Embryonic facial prominence (tissue), 1 donor: ENCODE results near the gene FAM53A.
"Not testable (repeated sequence)": the region's sequence is repeated elsewhere in the genome, so short reads cannot be mapped to it uniquely, and the experiment has no call there.

Experiments used
- DNase-seq: peaks from one replicate; pipeline ENCODE4 v3.0.0-alpha.2; 2016; ENCODE audit errors: extremely low spot score

Gene FAM53A

DNA sequence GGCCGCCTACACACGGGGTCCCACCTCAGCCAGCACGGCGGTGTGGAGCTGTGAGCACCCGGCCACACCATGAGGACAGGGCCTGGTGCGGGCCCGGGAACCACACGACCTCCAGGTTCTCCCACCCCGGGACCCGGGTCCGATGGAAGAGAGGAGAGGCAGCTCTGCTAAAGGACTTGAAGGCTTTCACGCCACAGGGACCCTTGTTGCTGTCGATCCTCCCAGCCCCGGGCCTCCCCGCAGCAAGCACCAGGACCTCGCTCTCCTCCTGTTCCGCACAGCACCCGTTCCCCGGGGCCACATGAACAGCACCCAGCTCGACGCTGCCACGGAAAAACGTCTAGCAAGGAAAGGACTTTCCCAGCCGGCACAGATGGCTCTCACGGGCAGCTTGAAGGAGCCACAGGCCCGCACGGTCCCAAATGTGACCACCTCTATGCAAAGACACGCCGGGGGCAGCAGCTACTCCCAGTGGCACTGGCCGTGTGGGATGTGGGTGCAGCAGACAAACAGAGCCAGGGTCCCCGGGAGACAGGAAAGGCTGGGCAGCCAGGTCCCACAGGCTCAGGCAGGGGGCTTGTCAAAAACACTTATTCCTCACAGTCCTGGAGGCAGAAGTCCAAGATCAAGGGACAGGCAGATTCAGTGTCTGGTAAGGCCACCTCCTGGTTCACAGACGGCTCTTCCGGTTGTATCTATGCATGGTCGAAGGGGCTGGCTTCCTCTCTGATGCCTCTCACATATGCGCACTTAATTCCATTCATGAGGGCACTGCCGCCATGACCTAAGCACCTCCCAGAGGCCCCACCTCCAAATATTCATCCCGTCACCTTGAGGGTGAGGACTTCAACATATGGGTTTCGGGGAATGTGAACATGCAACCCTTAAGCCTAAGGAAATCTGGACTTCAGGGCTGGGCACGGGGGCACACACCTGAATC, 24.7 kb downstream of the FAM53A start:
- DNase-seq = no peak

DNA sequence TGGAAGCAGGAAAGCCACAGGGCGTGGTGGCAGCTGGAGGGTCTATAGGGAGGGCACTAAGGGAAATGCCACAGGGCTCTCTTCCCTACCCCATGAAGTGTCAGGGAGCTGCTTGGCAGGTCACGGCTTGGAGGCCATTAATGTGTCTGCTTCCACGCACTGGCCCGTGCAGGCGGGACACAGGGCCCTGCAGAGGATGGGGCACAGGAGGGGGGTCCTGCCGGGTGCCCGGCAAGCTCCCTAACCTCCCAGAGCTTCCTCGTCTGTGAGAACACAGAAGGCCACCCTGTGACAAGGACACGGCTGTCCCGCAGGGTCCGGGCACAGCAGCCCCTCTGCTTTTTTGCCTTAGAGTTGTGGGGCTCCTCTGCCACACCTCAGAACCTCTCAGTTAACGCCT, 25.5 kb downstream of the FAM53A start:
- no peak for DNase-seq

DNA sequence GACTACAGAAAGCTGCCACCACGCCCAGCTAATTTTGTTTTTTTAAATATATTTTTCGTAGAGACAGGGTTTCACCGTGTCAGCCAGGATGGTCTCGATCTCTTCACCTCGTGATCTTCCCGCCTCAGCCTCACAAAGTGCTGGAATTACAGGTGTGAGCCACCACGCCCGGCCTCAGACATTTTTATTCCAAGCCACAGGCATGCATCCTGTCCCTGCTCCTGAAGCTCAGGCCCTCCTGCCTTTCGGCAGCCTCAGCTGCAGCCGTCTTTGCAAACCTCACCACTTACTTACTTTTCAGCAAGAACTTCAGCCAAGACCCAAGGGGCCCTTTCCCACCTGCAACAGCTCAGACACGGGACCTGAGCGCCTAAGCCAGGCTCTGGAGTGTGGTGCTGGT, 26.0 kb downstream of the FAM53A start:
- DNase-seq = no peak

DNA sequence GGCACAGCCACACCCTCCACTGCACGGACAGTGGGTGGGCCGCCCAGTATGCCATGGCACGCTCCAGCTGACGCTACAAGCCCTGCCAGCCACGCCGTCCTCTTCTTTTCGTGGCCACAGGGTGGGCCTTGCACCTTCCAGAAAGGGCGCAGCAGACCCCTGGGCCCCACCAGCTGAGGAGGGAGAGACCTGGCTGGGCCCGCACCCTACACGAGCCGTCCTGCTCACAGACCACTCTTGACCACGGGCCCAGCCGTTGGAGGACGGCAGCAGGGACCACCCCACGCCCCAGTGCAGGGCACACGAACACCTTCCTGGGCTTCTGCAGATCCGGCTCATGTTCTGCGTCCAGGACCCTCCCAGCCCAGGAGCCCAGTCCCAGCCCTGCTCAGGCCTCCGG, 27.1 kb downstream of the FAM53A start:
- DNase-seq = no peak

DNA sequence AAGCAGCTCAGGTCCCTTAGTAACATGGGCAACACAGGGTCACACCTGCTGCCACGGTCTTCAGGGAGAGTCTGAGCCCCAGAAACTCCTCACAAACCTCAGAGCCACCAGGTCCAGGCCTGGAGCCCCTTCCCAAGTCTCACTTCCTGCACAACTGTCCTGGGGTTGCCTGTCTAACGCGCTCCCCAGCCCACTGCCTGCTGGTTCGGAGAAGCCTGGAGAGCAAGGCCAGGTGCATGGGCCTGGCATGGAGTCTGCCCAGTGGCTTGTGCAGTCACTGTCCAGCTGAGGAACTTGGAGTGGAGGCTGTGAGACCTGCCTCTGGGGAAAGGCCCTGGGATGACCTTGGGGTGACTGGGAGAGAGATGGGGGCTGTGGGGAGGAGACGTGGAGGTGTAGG, 28.0 kb downstream of the FAM53A start:
- no peak for DNase-seq

DNA sequence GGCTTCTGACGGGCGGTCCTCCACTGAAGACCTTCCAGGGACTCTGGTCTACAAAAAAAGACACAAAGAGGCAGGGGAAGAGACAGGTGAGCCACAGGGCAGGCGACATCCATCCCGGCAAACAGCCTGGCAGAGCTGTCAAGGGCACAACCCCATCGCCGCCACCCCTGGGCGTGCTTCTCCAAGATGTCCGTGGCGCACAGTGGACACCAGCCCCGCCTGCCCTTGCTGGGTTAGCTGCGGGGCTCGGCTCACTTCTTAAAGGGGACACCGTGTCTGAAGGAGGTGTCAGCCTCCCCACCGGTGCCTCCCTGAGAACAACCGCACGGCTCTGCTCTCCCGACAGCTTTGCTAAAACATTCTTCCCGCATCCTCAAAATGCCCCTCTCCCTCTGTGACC, 28.4 kb downstream of the FAM53A start:
- no peak for DNase-seq

DNA sequence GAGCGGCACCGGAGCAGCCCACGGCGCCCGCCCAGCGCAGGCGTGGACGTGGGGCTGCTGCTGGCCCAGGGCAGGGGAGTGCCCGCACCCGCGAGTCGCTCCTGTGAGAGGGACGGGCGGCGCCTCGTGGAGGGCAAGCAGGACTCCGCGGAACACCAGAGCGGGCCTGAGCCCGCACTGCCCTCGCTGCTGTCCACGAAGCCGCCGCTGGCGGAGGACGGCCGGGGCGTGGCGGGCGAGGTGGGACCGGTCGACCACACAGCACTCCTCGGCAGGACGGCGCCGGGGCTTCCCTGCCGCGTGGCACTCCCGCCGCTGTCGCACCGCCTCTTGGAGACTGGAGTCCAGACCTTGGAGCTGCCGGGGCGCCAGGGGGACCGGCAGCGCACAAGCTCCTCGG, 29.0 kb downstream of the FAM53A start:
- no peak for DNase-seq

DNA sequence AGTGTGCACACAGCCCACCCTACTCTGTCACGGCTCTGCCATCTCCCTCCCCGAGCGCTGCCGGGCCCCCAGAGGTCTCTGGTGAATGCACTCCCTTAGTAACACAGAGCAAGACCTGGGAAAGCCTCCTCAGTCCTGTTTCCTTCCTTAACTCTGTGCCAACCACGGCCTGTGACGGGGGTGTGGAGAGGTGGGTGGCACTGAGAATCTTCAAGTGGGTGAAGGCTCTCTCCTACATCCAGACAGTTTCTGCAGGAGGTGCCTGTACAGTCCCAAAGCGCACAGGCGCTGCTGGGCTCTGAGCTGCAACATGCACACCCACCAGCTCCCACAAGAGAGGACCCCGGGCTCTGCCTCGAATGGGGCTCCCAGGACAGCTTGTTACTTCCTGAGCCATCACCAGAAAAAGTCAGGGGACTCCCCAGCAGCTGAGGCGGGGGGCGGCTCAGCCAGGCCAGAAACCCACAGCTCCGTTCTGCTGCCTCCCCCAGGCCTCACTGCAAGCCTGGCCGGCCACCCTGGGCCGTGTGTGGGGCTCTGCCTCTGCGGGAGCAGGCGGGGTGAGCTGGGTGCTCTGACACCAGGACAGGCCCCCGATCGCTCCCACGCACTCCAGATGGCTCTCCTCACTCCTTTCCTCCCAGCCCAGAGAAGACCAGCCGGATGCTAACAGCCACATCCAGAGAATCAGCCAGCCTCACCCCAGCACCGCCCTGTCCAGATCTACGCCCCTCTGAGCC, 29.7 kb downstream of the FAM53A start:
- no peak for DNase-seq

DNA sequence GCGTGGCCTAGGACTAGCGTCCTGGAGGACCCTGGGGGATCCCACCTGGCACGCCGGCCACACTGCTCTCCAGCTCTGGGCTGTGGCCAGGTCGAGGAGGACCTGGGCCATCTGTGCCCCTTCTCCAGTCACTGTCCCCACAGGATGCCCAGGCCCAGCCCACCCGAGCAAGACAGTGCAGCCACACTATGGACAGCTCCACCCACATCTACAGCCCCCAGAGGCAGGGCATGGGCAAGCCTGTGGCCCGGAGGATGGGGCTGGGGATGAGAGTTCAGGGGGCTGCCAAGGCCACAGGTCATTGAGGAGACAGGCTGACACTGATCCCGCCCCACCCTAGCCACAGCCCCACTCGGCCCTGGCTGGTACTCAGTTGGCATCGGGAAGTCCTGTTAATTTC, 30.3 kb downstream of the FAM53A start:
- no peak for DNase-seq

DNA sequence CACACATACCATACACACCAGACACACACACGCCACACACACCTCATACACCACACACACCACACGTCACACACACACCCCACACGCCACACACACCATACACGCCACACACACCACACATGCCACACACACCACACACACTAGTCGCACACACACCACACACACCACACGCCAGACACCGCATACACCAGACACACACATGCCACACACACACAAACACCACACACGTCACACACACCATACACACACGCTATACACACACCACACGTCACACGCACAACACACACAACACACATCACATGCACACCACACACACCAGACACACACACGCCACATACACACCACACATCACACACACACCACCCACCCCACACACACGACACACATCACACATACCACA, 32.0 kb downstream of the FAM53A start:
- DNase-seq = no peak

DNA sequence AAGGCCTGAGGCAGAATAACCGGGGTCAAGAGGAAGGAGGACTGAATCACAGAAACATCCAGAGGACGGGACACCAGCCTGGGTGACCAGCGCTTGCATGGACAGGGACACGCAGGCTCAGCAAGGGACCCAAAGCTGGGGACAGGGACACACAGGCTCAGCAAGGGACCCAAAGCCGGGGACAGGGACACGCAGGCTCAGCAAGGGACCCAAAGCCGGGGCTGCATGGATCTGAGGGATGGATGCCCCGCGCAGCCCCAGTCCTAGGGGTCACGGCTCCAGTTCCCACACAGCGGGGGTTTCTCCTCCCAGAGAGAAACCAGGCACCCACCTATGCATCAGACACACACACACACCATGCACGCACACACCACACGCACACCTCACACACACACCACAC, 32.5 kb downstream of the FAM53A start:
- no peak for DNase-seq

DNA sequence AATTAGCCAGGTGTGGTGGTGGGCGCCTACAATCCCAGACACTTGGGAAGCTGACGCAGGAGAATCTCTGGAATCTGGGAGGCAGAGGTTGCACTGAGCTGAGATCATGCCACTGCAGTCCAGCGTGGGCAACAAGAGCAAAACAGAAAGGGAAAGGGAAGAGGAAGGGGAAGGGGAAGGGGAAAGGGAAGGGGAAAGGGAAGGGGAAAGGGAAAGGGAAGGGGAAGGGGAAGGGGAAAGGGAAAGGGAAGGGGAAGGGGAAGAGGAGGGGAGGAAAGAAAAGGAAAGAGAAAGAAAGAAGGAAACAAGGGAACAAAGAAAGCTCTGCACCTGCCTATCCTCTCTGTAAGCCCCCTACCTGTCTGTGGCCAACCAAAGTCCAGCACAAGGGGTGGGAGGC, 35.2 kb downstream of the FAM53A start:
- DNase-seq = no peak

DNA sequence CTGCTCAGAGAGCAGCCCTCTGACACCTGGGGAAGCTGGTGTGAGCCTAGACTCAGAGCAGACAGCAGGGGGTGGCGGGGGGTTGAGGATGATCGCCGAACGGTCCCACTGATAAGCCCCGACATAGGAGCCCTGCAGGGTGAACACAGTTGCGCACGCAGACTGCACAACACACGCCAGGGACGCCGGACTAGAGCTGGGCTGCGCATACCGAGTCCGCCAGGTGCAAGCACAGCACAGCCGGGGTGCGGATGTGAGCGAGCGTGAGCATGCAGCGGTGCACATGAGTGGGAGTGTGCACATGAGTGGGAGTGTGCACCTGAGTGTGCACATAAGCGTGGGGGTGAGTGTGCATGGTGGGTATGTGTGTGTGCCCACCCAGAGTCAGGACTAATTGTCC, 36.7 kb downstream of the FAM53A start:
- no peak for DNase-seq

DNA sequence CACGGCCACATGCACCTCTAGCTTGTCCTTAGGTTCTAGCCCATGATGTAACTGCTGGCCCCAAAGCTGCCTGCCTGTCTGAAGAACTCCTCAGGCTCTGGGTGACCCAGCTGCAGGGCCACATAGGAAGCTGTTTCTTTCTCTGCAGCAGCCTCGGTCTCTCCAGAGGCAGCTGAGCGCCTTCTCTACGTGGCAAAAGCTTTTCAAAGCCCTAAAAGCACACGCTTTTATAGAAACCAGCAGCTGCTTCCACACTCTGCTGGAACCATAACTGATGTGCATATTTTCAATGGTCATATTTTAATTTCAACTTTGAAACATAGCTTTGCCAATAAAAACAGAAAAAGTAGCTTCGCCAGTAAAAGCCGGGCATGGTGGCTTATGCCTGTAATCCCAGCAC, 37.4 kb downstream of the FAM53A start:
- DNase-seq = no peak

DNA sequence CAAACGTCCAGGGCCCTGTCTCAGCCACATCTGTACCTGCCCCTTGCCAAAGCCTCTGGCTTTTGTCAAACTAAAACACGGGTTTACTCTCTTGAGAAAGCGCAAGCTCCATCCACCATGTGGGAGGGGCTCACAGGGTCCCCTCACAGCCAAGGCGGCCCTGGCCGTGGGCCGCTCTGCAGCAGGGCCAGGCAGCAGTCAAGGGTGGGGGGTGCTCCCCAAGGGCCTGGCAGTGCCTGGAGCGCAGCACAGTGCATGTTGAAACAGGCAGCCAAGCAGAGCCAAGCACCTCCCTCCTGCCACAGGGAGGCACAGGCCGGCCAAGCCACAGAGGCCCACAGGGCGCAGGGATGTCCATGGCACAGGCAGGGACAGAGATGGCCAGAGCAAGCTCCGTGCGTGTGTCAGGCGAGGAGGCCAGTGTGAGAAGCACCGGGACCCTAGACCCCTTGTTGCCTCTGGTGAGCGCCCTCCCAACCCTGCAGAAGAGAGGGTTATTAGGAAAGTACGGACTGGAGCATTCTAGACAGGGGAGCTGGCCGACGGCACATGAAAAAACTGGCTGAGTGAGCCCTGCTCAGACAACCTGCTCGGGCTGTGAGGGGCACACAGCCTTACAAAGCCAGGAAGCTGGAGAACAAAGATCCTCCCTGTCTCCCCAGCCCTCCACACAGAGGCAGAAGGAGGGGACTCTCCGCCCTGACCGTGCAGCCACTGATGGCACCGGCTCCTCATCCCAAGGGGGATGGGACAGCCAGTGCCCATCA, 39.0 kb downstream of the FAM53A start:
- no peak for DNase-seq

DNA sequence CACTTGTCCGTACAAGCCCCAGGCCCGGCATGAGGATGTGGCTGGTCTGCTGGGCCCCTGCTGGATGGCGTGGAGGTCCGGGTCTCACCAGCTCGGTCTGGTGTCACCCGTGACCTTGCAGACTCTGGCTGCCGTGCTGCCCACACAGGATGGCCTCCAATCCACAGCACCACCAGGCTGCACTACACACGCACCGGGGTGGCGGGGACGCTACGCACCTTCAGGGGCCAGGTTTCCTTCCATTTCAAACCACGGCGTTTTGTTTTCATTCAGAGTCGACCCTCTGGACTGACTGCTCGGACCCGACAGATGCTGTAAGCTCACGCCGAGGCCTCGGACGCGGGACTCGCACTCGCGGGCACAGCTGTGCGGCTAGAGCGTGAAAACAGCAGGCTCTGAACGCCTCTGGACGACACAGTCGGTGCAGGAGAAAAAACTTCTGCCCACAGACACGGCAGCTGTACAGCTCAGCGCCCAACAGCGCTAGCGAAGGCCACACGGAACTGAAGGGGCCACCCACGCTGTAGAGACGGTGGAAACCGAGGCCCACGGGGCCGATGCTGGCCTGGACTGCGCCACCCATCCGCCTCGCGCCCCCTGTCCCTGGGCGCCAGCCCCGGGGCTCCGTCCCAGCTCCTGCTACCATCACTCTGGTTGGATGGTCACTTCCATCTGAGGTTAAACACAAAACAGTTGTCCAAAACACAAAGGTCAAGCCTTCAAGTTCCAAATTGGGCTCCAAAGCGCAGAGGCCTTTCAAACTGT, 40.0 kb downstream of the FAM53A start:
- no peak for DNase-seq

DNA sequence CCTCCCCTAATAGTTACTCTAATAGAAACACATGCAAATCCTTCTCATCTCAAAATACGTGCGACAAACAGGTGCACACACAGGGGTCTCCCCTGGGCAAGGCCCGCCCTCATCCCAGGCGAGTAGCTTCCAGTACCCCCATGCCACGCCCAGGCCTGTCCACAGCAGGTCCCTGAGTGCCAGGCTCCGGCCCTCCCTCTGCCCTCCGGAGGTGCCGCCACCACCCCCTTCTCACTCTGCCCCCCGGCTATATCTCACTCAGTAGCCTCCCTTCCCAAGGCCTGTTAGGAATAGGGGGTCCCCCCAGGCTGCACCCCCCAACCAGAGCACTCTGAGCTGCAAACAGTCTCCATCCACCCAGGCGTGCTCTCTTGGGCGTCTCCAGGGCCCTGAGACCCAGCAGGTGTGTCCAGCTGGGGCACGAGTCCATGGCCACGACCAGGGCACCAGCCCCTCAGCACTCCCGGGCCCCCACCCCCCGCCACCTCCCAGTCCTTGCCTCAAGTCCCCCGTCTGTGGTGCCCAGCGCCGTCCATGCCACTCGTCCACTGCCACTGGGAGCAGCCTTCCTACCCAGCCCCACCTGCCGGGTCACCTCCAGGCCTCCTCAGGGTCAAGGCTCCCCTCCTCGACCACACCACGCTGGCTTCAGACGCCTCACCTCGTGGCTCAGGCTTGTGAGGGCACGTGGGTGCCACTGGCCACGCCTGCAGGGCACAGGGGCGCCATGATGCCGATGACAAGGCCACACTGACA, 41.7 kb downstream of the FAM53A start:
- no peak for DNase-seq

DNA sequence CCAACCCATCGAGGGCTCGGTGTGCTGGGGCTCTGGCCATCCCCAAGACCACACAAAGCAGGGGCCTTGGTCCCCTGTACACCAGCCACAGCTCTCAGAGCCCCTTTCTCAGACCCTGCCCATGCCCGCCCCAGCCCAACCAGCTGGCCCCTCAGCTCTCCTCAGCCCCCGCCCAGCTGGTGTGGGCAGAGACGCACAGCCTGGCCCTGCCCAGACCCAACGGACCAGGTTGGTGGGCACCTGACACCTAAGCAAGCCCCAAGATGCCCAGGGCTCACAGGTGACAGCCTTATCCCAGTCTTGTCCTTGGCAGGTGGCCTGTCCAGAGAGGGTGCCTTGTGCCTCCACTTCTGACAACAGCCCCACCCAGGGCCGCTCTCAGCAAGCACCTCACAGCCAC, 42.4 kb downstream of the FAM53A start:
- no peak for DNase-seq

DNA sequence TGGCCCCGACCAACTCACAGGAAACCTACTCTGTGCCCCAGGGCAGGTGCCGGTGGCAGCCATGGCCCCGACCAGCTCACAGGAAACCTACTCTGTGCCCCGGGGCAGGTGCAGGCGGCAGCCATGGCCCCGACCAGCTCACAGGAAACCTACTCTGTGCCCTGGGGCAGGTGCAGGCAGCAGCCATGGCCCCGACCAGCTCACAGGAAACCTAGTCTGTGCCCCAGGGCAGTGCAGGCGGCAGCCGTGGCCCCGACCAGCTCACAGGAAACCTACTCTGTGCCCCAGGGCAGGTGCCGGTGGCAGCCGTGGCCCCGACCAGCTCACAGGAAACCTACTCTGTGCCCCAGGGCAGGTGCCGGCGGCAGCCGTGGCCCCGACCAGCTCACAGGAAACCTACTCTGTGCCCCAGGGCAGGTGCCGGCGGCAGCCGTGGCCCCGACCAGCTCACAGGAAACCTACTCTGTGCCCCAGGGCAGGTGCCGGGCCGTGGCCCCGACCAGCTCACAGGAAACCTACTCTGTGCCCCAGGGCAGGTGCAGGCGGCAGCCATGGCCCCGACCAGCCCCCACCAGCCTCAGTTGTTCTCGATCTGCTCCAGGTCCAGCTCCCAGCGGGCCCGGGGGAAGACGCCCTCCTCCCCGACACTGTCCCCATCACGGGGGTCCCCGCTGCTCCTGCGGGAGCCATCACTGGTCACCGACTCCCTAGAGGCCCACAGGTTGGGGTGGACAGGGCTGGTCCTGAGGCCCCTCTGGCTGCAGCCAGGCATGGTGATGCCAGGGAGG, 43.2 kb downstream of the FAM53A start:
- not testable (repeated sequence) for DNase-seq

DNA sequence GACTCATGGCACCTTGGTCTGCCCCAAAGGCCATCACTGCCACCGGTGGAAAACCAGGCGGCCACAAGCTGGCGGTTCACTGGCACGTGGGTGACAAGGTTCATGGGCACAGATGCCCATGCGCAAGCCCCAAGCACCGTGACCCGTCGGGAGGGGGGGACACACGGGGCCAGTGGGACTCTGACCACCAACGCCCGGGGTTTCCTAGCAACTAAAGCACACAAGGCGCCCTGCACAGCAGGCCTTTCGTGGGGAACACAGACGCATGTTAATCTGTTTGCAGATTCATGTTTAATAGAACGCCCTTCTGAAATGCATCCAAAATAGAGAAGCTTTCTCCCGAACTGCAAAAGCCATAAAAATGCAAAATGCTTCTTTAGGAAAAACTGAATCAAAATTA, 43.9 kb downstream of the FAM53A start:
- no peak for DNase-seq
